Breast epithelium (tissue), 3 donors: ENCODE results near the gene KLHL21.

Experiments
- CTCF ChIP-seq, 3 donors: fragments of 450-650 bp; IDR thresholded peaks; one replicate each; pipeline ENCODE4 v1.5.1; 2016 to 2017; ENCODE audit warnings: antibody characterized with exemption in 3 of 3, mild to moderate bottlenecking in 3 of 3, moderate library complexity in 3 of 3
- POLR2A ChIP-seq: fragments of 450-650 bp; IDR thresholded peaks from one replicate; pipeline ENCODE4 v1.6.1; 2016; ENCODE audit warnings: antibody characterized with exemption, mild to moderate bottlenecking, moderate library complexity

GRCh38 chr1:6580593-6581409 is 21.9 kb downstream of the KLHL21 start:
- TF ChIP-seq CTCF (IDR thresholded peaks at IDR 0.05), result no peak
- TF ChIP-seq POLR2A, result no peak
